DMS153 (cell line): ENCODE data around the gene ZNF213.
A peak's percentile ranks its signal among the peaks of the same experiment; 100 is the strongest.
"Not testable (repeated sequence)": the region's sequence is repeated elsewhere in the genome, so short reads cannot be mapped to it uniquely, and the experiment has no call there.

ENCODE experiments used
- DNase-seq: peaks from one replicate; lab custom pipeline; 2025; lab: John Stamatoyannopoulos, UW

Gene ZNF213

GRCh38 chr16:3148256-3149192 is 13.7 kb downstream of the ZNF213 start:
- DNase-seq, result no peak

- no peak for DNase-seq
Observed at GRCh38 chr16:3149193-3149530, 14.3 kb downstream of the ZNF213 start.

- peak; percentile 46 for DNase-seq
Observed at GRCh38 chr16:3149630-3150345, 15.0 kb downstream of the ZNF213 start.

- DNase-seq, result peak; percentile 95
Observed at GRCh38 chr16:3150346-3151218, 15.8 kb downstream of the ZNF213 start.

GRCh38 chr16:3152027-3152276 is 17.1 kb downstream of the ZNF213 start:
- no peak for DNase-seq

- DNase-seq, result peak; percentile 93
Observed at GRCh38 chr16:3152277-3152990, 17.6 kb downstream of the ZNF213 start.

GRCh38 chr16:3152991-3153368 is 18.2 kb downstream of the ZNF213 start:
- no peak for DNase-seq

GRCh38 chr16:3155181-3155580 is 20.4 kb downstream of the ZNF213 start:
- no peak for DNase-seq

- DNase-seq, result no peak
Observed at GRCh38 chr16:3155972-3156371, 21.1 kb downstream of the ZNF213 start.

GRCh38 chr16:3157229-3158025 is 22.6 kb downstream of the ZNF213 start:
- peak; percentile 71 for DNase-seq

- DNase-seq, result no peak
Observed at GRCh38 chr16:3158026-3158509, 23.2 kb downstream of the ZNF213 start.

- DNase-seq, result peak; percentile 64
Observed at GRCh38 chr16:3158510-3159314, 23.9 kb downstream of the ZNF213 start.

GRCh38 chr16:3161235-3162018 is 26.6 kb downstream of the ZNF213 start:
- peak; percentile 52 for DNase-seq

GRCh38 chr16:3164121-3164991 is 29.5 kb downstream of the ZNF213 start:
- no peak for DNase-seq

- DNase-seq, result no peak
Observed at GRCh38 chr16:3165111-3165822, 30.4 kb downstream of the ZNF213 start.

GRCh38 chr16:3166505-3166886 is 31.7 kb downstream of the ZNF213 start:
- no peak for DNase-seq

GRCh38 chr16:3168729-3169128 is 33.9 kb downstream of the ZNF213 start:
- DNase-seq, result not testable (repeated sequence)
